NCI-H146 (cell line): ENCODE measurements around the gene TEX36.
"Not testable (repeated sequence)": the region's sequence is repeated elsewhere in the genome, so short reads cannot be mapped to it uniquely, and the experiment has no call there.

Experiments used
- DNase-seq: peaks from one replicate; lab custom pipeline; 2025; lab: John Stamatoyannopoulos, UW

The TEX36 gene, protein sequence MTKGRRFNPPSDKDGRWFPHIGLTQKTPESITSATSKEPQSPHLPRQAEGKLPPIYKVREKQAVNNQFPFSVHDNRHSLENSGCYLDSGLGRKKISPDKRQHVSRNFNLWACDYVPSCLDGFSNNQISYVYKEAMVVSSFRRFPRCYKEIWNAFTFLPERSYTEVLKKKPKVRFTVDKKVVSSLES

DNA sequence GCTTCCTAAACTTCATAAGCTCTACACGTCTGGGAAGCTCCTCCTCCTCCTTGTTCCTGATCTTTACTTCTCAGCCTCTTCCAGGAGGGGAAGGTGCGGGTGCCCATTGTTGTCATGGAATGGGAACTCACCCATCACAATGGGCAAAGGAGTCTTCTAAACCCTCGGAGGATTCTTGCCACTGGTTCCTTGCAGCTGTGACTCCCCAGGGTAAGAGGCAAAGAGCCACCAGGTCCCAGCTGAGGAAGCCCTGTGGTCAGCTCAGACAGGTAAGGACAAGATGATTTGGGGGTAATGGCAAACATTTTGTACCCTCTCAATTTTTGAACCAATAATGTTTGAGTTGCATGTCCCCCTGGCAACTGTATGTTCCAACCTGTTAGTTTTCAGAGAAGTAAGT, at the start of gene TEX36:
TEX36 (minus strand) TSS at position 101 of the 400 bp plus-strand sequence. CDS start 174 bp downstream, outside the sequence.
- DNase-seq, result no peak

DNA sequence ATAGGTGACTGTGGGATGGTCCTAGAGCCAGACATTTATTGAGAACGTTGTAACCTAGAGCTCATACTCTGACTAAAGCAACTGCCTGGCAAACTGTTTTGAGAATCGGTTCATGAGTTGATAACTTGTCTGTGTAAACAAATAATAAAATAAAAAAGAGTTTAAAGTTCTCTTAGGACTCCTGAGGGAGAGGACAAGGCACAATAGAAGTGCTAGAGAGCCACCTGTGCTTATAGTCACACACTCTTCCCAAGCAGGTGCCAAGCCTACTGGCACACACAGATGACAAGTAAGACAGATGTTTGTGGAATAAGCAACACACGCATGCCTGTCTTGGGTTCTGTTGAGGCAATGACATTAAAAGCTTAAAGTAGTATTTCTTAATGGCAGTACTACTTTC, 44.5 kb upstream of the TEX36 start:
- DNase-seq, result no peak

DNA sequence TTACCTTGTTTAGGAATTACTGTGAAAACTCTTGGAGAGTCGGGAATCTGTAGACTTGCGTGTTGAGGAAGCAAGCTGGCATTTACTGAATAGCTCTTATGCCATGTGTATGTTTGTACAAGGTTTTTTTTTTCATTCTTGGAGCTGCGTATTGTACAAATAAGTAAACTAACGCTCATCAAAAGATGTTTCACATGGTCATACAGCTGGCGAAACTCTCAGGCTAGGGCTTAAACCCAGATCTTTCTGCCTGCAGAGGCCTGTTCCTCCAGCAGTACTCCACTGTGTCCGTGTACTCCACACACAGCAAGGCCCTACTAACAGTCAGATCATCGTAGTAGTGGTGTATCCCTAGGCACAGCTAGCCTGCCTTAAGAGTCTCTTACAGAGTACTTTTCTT, 44.0 kb upstream of the TEX36 start:
- DNase-seq, result no peak

DNA sequence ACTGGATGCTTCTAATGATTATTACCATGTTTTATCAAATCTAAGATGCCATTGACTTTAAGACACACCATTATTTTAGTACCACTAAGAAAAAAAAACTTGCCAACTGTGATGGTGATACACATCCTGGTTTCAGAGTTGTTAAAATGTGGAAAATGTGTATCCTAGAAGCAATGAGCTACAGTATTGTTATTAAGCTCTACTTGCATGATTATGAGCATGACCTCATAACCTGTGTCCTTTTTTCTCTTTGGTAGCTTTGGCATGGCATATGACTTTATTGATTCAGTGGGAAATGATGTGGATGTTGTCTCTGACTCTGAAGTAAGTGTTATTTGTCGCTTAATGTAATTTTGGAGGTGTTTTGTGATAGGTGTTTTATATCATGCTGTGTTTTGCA, 39.8 kb upstream of the TEX36 start:
- DNase-seq, result no peak

DNA sequence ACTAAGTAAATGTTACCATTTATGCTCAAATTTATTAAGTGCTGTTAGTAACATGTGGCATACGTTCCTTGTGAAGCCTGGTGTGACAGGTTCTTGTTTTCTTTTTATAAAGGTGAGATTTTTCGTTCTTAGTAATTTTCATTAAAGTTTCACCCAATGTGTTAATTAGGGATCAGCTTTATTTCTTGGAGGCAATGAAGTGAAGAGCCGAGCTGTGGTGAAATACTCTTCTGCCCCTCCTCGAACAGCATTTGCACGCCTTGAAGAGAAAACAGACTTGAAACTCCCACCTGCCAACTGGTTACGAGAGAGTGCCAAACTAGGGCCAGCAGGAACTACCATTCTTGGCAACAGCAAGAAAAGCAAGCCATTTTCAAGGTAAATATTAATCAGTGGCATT, 38.1 kb upstream of the TEX36 start:
- no peak for DNase-seq

DNA sequence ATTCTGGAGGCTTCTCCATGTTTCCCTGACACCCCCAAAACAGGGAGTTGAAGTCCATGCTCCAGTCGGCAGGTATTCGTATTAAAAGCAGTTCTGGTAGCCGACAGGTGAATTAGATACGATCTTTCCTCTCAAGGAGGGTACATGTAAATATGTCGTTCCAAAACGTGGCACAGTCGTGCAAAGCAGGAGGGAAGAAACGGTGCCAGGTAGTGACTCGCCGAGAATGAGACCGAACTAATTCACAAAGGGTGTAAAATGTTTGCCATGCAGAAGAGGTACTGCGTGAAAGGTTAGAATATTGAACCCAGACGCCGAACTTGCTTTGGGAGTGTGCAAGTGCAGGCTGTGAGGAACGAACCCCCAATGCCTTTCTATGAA, 37.0 kb upstream of the TEX36 start:
- DNase-seq, result peak; percentile 56

DNA sequence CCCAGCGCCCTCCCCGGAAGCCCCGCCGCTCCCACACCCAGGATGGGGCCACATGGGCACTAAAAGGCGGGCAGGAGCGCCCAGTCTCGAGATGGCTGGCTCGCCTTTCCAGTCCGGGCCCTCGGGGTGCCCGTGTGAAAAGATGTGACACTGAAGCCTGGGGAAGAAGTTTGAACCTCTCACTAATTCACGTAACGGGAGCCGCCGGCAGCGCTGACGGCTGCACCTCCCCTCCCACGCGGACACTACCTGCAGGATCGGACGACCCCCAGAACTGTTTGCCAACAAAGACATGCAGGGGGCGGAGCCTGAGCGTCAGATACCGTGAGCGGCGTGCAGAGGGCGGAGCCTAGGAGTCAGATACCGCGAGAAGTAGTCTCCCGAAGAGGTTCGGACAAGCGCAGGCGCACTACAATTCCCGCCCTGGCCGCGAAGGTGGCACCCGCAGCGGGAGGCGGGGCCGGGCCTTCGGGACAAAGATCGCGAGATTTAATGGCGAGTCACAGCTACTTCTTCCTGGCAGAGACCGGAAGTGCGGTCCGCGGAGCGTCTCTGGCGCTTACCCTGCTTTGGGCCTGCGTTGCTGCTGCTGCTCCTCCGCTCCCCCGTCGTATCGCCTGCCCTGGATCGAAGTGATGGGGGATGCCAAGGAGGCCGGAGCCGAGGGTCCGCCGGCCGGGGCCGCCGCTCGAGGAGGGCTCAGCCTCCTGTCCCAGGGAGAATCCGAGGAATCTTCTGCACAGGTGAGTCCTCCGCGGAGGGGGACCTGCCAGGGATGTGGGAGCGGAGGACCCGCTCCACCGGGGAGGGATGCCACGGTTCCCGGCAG, 36.4 kb upstream of the TEX36 start, which contains the start of gene EDRF1:
EDRF1 (plus strand) TSS at position 537 of the 829 bp plus-strand sequence; CDS start at position 636, 99 bp downstream.
- DNase-seq, result peak; percentile 99

DNA sequence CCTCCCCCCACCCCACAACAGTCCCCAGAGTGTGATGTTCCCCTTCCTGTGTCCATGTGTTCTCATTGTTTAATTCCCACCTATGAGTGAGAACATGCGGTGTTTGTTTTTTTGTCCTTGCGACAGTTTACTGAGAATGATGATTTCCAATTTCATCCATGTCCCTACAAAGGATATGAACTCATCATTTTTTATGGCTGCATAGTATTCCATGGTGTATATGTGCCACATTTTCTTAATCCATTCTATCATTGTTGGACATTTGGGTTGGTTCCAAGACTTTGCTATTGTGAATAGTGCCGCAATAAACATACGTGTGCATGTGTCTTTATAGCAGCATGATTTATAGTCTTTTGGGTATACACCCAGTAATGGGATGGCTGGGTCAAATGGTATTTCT, 31.8 kb upstream of the TEX36 start:
- DNase-seq, result not testable (repeated sequence)

DNA sequence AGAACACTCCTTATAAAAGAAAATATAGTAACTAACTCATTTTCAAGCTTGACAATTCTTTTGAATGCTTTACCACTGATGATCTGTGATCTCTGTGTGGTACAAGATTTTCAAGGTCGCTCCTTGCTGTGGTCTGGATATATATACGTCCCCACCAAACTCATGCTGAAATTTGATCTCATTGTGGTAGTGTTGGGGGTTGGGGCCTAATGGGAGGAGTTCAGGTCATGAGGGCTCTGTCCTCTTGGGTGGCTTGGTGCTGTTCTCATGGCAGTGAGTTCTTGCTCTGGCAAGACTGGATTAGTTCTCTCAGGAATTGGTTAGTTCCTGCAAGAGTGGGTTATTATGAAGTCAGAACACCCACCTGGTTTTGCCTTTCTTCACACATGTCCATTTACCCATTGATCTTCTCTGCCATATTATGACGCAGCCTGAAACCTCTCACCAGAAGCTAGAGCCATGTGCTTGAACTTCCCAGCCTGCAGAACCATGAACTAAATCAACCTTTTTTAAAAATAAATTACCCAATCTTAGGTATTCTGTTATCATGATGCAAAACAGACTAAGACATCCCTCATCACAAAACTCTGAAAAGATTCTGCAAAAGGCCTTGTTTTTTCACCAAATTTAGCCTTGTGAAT, 28.3 kb upstream of the TEX36 start:
- DNase-seq, result no peak

DNA sequence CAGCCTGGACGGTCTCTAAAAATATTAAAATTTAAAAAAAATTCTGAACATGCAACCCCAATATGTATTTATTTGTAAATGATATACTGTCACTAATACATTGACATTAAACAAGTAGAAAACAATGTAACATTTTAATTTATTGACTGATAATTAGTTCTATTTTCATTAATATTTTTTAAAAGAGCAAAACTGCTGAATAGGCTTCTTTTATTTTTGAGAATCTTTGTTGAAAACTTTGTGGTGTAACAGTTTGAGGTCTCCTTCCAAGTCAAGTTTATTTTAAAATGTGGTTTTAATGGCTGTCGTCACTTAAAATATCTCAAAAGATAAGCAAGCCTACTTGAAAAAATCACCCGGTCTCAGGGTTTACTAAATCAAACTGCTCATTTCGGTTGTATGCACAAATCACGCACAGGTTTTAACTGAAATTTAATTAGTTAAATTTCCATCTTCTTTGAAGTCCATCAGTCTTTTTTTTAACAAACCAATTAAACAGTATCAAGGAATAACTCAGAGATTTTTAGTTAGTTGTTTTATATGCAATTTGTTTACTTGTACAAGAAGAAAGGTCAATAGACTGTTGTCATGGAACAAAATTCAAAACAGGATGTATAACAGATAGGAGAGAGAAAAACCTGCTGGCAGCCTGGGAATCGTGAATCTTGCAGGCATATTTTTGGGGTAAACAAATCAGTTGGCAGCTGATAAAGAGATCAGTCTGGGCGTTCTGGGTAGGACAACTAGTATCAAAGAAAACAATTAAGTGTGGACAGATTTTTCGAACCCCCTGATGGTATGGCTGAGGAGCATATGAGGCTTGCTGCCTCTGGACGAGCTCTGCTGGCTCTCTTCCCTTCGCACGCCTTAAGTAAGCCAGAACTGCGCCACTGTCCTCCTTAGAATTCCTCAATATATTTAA, 26.9 kb upstream of the TEX36 start:
- DNase-seq, result no peak

DNA sequence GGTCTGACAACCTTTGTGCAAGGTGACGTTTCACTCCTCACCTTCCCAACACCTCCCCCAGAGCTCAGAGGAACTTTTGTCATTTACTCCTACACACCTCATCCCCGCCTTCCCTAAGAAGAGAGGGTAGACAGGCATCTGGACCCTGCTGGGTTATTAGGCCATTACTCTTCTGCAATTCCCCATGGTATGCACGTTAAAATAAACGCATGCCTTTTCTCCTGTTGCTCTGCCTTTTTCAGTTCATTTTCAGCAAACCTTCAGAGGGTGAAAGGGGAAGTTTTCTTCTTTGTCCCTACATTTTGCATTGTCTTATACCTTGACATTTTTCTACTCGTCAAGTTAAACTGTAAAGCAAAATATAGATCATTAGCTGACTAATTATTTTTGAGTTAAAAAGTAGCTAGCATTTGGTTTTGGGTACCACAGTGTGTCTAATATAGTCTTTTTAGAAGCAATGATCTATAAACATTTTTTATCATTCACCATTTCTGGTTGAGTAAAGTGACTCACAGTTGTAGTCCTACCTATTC, 26.1 kb upstream of the TEX36 start:
- DNase-seq, result no peak

DNA sequence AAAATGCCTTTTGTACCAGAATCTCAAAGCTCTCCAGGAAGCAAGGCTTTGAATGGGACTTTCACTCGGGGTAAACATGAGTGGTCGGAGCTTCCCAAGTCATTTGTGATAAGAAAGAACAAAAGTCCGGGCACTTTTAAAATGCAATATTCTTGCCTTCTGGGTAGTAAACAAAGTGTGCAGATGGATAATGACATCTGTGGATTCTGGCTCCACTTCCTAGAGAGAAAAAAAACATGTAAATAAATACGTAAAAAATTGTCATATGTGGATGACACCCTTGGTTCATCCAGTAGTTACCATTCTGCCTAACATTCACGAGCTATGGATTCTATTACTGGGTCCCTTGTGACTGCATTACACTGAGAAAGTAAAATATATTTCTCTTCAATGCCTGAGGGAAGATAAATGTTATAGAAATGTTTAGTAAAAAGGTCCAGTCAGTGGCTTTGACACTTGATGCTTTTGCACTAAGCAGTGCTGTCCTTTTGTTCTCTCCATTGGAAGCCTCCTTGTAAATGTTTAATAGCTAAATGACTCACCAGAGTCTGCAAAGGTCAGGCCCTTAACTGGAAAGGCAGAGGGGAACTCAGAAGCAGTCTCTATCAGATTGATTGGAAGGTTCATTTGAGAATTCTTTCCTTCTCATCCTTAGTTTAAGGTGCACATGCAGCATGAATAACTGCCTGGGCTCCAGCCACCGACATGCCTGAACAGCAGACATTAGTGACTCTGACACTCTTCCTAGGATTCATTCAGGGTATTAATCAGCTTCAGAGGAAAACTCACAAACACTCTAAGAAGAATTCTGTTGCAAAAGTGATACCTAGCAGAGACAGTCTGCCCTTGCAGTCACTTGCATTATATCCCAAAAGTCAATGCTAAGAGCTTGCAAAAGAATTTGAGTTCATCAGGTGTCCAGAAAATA, 24.8 kb upstream of the TEX36 start:
- peak; percentile 9 for DNase-seq

DNA sequence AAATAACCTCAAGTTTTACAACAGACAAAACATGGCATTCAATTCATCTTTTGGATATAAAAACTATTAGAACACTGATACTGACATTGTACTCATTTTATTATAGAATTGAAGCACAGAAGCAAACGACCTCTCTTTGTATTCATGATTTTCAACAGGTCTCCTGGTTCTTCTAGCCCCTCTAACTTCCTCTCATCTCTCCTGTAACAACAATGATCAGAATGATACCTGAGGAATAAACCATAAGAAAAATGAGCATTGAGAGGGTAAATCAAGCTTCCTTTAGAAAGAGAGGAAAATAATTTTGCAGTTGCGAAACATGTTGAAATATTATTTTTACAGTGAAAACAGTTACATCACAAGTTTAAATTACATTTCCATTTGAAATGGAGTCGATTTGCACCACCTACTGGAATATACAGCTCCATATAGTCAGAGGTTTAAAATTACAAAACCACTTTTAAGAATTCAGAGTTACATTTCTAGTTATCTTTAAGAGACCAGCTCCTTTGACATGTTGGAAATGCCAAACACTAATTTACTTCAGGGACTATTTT, 17.5 kb upstream of the TEX36 start:
- DNase-seq, result no peak

DNA sequence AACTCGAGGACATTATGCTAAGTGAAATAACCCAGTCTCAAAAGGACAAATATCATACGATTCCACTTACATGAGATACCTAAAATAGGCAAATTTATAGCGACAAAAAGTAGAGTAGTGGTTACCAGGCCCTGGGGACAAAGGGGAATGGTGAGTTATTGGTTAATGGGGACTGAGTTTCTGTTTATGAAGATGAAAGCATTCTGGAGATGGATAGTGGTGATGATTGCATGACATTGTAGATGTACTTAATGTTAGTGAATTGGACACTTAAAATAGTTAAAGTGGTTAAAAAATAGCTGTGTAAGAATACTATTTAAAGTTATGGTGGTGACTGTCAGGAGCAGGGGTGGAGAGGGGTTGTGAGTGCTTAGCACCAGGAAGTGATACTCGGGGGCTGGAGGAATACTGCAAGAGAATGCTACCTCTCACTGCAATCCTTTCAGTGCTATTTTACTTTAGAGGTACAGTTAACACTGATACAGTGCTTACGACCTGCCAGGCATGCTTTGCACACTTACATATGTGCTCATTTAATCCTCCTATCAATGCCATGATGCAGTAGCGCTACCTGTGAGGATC, 16.7 kb upstream of the TEX36 start:
- DNase-seq, result no peak

DNA sequence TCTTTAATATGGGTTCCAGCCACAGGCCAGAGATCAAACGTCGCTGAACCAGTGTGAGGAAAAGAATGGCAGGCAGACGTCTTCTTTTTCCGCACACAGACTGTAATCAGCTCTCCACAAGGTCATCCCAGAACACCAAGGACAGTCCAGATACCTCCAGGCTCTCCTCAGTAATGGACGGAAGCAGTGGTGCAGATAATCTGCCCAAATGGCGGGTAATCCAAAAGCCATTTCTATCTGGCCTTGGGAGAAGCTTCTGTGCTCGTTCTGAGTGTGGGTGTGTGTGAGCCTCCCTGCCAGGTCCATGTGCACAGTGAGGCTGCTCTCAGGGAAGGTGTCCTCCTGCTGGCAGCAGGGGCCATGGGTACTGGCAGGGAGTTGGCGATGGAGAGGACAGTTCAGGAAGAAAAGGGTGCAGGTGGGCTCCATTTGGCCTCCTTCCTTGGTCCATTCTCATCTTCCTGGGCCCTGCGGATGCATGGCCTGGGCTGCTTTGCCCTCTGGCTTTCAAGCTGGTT, 15.6 kb upstream of the TEX36 start:
- no peak for DNase-seq

DNA sequence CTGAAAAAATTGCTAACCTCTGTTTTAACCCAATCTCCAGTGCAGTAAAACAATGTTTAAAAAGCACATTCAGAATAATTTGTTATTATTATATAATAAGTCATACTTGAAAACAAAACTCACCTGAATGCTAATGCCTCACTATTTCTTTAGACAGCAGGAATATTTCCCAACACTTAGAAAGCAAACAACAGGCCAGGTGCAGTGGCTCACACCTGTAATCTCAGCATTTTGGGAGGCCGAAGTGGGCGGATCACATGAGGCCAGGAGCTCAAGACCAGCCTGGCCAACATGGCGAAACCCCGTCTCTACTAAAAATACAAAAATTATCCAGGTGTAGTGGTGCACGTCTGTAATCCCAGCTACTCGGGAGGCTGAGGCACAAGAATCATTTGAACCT, 13.9 kb upstream of the TEX36 start:
- peak; percentile 21 for DNase-seq

DNA sequence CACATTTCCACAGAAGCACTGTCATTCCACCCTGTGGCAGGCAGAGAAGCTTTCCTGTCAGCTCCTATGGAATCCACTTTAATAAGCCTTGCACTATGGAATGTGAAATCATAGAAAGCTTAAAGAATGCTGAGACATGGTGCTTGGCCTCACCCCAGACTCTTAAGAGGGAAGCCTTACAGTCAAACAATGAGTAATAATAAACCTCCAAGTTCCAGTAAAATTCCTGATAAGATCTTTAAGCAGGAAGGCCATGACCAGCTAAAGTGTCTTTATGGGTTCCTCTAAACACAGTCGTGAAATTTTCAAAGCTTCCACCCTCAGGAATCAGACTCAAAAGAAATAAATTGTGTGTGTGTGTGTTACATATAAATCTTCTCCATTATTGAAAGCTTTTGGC, 11.9 kb upstream of the TEX36 start:
- no peak for DNase-seq

DNA sequence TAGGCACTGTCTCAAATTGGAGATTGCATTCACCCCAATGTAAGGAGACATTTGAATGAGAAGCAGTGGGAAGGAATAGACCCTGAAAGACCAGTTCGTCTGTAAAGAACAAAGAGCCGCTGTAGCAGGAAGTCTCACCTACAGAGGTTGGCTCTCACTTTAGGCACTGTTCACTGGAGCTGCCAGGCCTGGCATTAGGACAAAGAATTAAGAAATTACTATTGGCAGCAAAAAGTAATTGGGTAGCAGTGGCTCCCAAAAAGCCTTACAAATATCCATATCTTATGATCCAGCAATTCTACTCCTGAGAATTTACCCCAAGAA, 10.5 kb upstream of the TEX36 start:
- DNase-seq, result no peak

DNA sequence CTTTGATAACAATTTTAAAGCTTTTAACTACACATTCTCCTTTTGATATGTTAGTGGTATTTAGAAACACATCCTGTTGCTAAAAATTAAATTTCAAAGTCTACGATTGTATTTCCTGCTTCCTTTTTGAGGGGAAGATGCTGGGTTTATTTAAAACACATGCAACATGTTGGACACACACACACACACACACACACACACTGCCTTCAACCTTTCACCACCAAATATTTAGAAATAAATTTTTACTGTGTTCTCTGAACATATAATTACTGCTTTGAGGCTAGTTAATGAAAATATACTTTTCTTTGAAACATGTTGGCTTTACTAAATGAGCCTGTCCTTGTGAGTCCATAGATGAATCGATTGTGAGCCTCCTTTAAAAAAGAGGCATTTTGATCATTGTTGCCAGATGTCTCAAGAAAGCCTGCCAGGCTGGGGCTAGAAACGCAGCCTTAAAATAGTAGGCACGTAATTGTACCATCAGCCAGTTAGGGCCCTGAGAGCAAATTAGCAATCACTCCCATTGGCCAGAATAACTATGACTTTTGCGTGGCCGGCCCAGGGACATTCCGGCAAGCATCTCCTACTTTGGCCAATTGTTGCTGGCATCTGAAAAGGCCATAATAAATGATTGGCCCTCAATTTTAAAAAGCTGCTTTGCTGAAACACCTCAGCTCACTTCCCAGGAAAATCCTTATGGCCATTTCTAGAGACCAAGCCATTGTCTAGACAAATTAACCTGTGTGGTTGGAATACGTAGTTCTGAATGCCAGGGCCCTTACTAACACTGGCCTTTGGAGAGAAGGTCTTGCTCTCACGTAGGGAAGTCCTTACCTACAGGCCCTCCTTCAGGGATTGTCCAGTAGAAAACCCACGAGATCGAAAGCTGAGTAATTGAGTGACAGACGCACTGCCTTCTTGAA, 9.9 kb upstream of the TEX36 start:
- no peak for DNase-seq
